ENCODE data around the gene GPX4.

Gene GPX4

GRCh38 chr19:1107661-1108261, 4.0 kb downstream of the GPX4 start:
- TF ChIP-seq POLR2AphosphoS5 (IDR thresholded peaks at IDR 0.05; ENCODE audit: low read depth, low read length), result 0 out of 2 replicates have a peak, but pooled peaks have one; percentile 18
- TF ChIP-seq TAF1 (IDR thresholded peaks at IDR 0.05; ENCODE audit: borderline replicate concordance, insufficient read depth, low read length), result no peak
- TF ChIP-seq REST (IDR thresholded peaks at IDR 0.05; ENCODE audit: insufficient read depth in 1 of 2, low read depth in 2 of 2, low read length in 2 of 2), result no peak

- TF ChIP-seq FOXP2 (optimal IDR thresholded peaks at IDR 0.05; ENCODE audit: borderline replicate concordance, extremely low read depth, extremely low read length, insufficient read depth), result no peak
- TF ChIP-seq SIN3A (IDR thresholded peaks at IDR 0.05; ENCODE audit: borderline replicate concordance, insufficient read depth, low read length), result no peak
- no peak for TF ChIP-seq REST (IDR thresholded peaks at IDR 0.05; ENCODE audit: insufficient read depth in 1 of 2, low read depth in 2 of 2, low read length in 2 of 2)
- no peak for TF ChIP-seq TAF1 (IDR thresholded peaks at IDR 0.05; ENCODE audit: borderline replicate concordance, insufficient read depth, low read length)
- TF ChIP-seq POLR2AphosphoS5 (IDR thresholded peaks at IDR 0.05; ENCODE audit: low read depth, low read length), result no peak
Measured at GRCh38 chr19:1108291-1109031, 4.7 kb downstream of the GPX4 start.

GRCh38 chr19:1109032-1109551, 5.3 kb downstream of the GPX4 start:
- TF ChIP-seq SIN3A (IDR thresholded peaks at IDR 0.05; ENCODE audit: borderline replicate concordance, insufficient read depth, low read length) (no peak), FOXP2 (optimal IDR thresholded peaks at IDR 0.05; ENCODE audit: borderline replicate concordance, extremely low read depth, extremely low read length, insufficient read depth) (no peak), REST (IDR thresholded peaks at IDR 0.05; ENCODE audit: insufficient read depth in 1 of 2, low read depth in 2 of 2, low read length in 2 of 2) (no peak), TAF1 (IDR thresholded peaks at IDR 0.05; ENCODE audit: borderline replicate concordance, insufficient read depth, low read length) (no peak), POLR2AphosphoS5 (IDR thresholded peaks at IDR 0.05; ENCODE audit: low read depth, low read length) (no peak)

- TF ChIP-seq REST (IDR thresholded peaks at IDR 0.05; ENCODE audit: insufficient read depth in 1 of 2, low read depth in 2 of 2, low read length in 2 of 2) (no peak), POLR2AphosphoS5 (IDR thresholded peaks at IDR 0.05; ENCODE audit: low read depth, low read length) (peak; percentile 53; the same call in 1 of the 2 replicates)
Measured at GRCh38 chr19:1109697-1110671, 6.2 kb downstream of the GPX4 start.
